ENCODE results near the gene MAGEA2B.
"Not testable (repeated sequence)": the region's sequence is repeated elsewhere in the genome, so short reads cannot be mapped to it uniquely, and the experiment has no call there.

MAGEA2B gene

GRCh38 chrX:152713815-152714787, at the start of gene MAGEA2B:
TSS of gene MAGEA2B (plus strand) at chrX:152714628. CDS start at chrX:152717107, 2,479 bp downstream.
- not testable (repeated sequence) for DNase-seq

- DNase-seq: no peak
Measured at GRCh38 chrX:152674135-152674534, 40.3 kb upstream of the MAGEA2B start.

GRCh38 chrX:152674652-152675051, 39.8 kb upstream of the MAGEA2B start:
- DNase-seq: not testable (repeated sequence)

- not testable (repeated sequence) for DNase-seq
Measured at GRCh38 chrX:152681012-152681411, 33.4 kb upstream of the MAGEA2B start.

GRCh38 chrX:152697952-152698931, 16.2 kb upstream of the MAGEA2B start, which contains the start of gene MAGEA3:
TSS of gene MAGEA3 (plus strand) at chrX:152698794. CDS start at chrX:152700833, 2,039 bp downstream.
- DNase-seq: not testable (repeated sequence)

- not testable (repeated sequence) for DNase-seq
Measured at GRCh38 chrX:152700390-152700789, 14.0 kb upstream of the MAGEA2B start.

- DNase-seq: not testable (repeated sequence)
Measured at GRCh38 chrX:152706500-152706899, 7.9 kb upstream of the MAGEA2B start.

- not testable (repeated sequence) for DNase-seq
Measured at GRCh38 chrX:152709173-152709572, 5.3 kb upstream of the MAGEA2B start, which contains the start of gene CSAG2. TSS of gene CSAG2 (minus strand) at chrX:152709273. CDS start at chrX:152709112, 161 bp downstream.

- DNase-seq: not testable (repeated sequence)
Measured at GRCh38 chrX:152713195-152713594, 1.2 kb upstream of the MAGEA2B start.

GRCh38 chrX:152725409-152725808, 11.0 kb downstream of the MAGEA2B start:
- no peak for DNase-seq

- DNase-seq: no peak
Measured at GRCh38 chrX:152733261-152733975, 19.0 kb downstream of the MAGEA2B start, which contains the start of the genes CSAG1 and MAGEA12. TSS of gene CSAG1 (minus strand) at chrX:152733721. CDS start at chrX:152732460, 1,261 bp downstream. TSS of gene MAGEA12 (plus strand) at chrX:152733757. CDS start at chrX:152736162, 2,405 bp downstream.

GRCh38 chrX:152734143-152734858, 19.9 kb downstream of the MAGEA2B start:
- not testable (repeated sequence) for DNase-seq

GRCh38 chrX:152735101-152735500, 20.7 kb downstream of the MAGEA2B start:
- DNase-seq: no peak

- no peak for DNase-seq
Measured at GRCh38 chrX:152735860-152736511, 21.6 kb downstream of the MAGEA2B start.

GRCh38 chrX:152736528-152736927, 22.1 kb downstream of the MAGEA2B start:
- not testable (repeated sequence) for DNase-seq

- no peak for DNase-seq
Measured at GRCh38 chrX:152738560-152738959, 24.1 kb downstream of the MAGEA2B start.

- DNase-seq: not testable (repeated sequence)
Measured at GRCh38 chrX:152753686-152754650, 39.5 kb downstream of the MAGEA2B start, which contains the start of gene MAGEA2. TSS of gene MAGEA2 (minus strand) at chrX:152753842. CDS start at chrX:152751363, 2,479 bp downstream.

GRCh38 chrX:152754871-152755270, 40.4 kb downstream of the MAGEA2B start:
- not testable (repeated sequence) for DNase-seq

- DNase-seq: not testable (repeated sequence)
Measured at GRCh38 chrX:152758918-152759317, 44.5 kb downstream of the MAGEA2B start, which contains the start of gene CSAG3. TSS of gene CSAG3 (plus strand) at chrX:152759218.

All from KG1 (cell line).